Mesangial cell (primary cell): ENCODE measurements around the gene TMEM43. TPM values are rescaled to one million over a fixed set of nuclear protein-coding genes. Genes with fewer than 3 reads are reported as not detected.

Experiments
- total RNA-seq: library from RNA; depleted of rRNA; stranded (reverse); fragments of >200 nt; gene quantifications from 2 replicates; pipeline ENCODE4 v1.2.3, GENCODE V29; 2015

TMEM43 gene, protein sequence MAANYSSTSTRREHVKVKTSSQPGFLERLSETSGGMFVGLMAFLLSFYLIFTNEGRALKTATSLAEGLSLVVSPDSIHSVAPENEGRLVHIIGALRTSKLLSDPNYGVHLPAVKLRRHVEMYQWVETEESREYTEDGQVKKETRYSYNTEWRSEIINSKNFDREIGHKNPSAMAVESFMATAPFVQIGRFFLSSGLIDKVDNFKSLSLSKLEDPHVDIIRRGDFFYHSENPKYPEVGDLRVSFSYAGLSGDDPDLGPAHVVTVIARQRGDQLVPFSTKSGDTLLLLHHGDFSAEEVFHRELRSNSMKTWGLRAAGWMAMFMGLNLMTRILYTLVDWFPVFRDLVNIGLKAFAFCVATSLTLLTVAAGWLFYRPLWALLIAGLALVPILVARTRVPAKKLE
- total RNA-seq: 64.0 and 103 TPM in 2 replicates

DNA sequence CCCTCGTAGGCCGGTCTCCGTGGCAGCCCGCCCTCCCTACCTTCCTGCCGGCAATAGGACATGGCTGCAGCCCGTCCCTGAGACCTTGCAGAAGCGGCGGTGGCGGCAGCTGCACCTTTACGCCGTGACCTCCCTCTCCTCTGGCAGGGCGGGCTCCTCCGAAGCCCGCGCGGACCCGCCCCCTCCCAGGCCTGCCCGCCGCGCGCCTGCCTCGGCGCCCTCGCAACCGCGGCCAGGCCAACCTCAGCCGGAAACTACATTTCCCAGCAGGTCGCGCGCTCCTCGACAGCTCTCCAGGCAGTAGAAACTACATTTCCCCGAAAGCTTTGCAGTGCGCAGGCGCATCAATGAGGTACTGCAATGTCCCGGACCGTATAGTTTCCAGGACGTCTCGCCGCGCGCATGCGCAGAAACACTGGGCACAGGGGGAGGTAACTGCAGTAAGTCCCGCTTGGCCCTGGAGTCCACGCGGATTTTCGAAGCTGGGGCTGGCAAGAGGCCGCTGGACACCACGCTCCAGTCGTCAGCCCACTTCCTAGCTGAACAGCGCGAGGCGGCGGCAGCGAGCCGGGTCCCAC is at the start of gene TMEM43, which contains the start of gene CHCHD4:
Gene TMEM43 (plus strand): TSS at position 438 of the 578 bp plus-strand sequence. CDS start 142 bp downstream, outside the sequence.
Gene CHCHD4 (minus strand): TSS at position 256 of the 578 bp plus-strand sequence. CDS start 194 bp downstream, at position 62.

DNA sequence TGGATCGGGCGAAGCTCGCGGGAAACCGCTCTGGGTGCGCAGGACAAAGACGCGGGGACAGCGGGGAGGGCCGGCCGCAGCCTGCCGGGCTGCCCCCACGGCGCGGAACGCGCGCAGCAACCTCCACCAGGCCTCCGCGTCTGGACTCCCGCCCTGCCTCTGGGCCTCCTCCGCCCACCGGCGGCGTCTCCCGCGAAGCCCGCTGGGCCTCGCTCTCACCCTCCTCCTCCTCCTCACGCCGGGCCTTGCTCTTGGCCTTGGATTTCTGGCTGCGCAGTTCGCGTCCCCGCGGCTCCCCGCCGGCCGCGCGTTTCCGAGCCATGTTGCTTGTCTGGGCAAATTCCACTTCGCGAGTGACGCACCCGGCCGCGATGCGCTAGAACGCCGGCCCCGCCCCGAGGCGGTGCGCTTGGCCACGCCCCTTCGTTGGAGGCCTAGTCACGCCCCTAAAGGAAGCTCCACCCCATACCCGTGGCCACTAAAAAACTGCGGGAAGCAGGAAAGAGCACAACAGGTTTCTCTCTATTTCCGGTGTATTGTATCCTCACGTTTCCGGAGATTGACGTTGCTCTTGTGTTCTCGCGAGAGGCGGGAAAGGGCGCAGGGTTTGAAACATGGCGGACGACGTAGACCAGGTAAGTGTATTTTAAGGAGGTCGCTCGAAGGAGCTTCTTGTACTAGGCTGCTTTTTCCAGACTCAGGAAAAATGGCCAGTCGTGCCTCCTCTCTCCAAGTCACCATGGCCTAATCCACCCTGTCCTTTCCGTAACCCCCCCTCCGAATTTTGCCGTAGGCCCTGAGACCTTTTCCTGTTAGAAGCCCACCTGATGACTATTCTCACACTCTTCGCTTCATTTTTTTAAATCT is 53.6 kb downstream of the TMEM43 start, which contains the start of the genes LSM3 and XPC:
Gene LSM3 (plus strand): TSS at position 571 of the 867 bp plus-strand sequence. CDS start 44 bp downstream, at position 615.
Gene XPC (minus strand): TSS at position 355 of the 867 bp plus-strand sequence. CDS start 33 bp downstream, at position 322.

Other genes with a start within 250 kb of the TMEM43 start
- 0.65 and 0.76 TPM in 2 replicates for gene WNT7A, start 245.0 kb upstream of the TMEM43 start, total RNA-seq
- 7.7 and 13.5 TPM in 2 replicates for gene CHCHD4, start 182 bp upstream of the TMEM43 start, total RNA-seq
- 13.9 and 33.8 TPM in 2 replicates for gene XPC, start 53.5 kb downstream of the TMEM43 start, total RNA-seq
- 3.4 and 9.3 TPM in 2 replicates for gene LSM3, start 53.8 kb downstream of the TMEM43 start, total RNA-seq